ENCODE results near the gene CCDC148. TPM values are rescaled to one million over a fixed set of nuclear protein-coding genes. Genes with fewer than 3 reads are reported as not detected.

CCDC148 gene
- total and polyA plus RNA-seq, 10 of the 15 experiments (the other 5 are each of a cell fraction or from before 2014, with no cell fraction given), result 0.07 to 0.30 (median 0.18) TPM; not detected in 7

DNA sequence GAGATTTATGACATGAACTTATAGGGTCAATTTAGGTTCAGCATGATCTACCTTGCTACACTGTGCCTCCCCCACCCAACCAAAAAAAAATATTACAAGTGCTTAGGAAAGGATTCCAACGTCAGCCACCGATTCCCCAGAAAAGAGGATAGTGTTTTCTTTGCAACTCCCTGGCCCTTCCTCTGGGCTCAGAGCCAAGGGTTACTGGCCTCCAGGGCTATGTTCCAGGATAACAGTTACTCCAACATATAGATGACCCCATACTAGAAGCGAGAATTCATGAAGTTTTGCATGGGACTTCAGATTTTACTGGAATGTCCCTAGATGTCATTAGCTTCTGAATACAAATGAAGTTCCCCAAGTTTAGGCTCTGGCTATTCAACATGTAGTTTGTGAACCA is 182.8 kb downstream of the CCDC148 start:
- no peak overlapping the region for H3K27ac ChIP-seq (ENCODE audit: control insufficient read depth, insufficient read depth)
- FAIRE-seq (no peak), DNase-seq (ENCODE audit: low read depth, low spot score) (no peak), ATAC-seq (no peak)
- RAD21 ChIA-PET (ENCODE audit: unreplicated experiment), result no interaction called here
- CTCF ChIA-PET, result no interaction called here
- POLR2A ChIA-PET, result no interaction called here
- H3K36me3 ChIP-seq (ENCODE audit: control insufficient read depth in 2 of 2, insufficient read depth in 2 of 2, low read length in 1 of 2), result no peaks in the 10 kb centered on the region
- TF ChIP-seq TBL1XR1 (IDR thresholded peaks at IDR 0.05; ENCODE audit: low read depth, low read length), result no peak
- no peak for TF ChIP-seq ZNF384 (IDR thresholded peaks at IDR 0.05; ENCODE audit: borderline replicate concordance, low read depth, low read length)
- TF ChIP-seq ZNF622 (IDR thresholded peaks at IDR 0.05), result no peak
- TF ChIP-seq STAT1 (conservative IDR thresholded peaks at IDR 0.05), result no peak
- no peak for TF ChIP-seq RCOR1 (conservative IDR thresholded peaks at IDR 0.05; ENCODE audit: low read depth, low read length)
- TF ChIP-seq RBBP5 (conservative IDR thresholded peaks at IDR 0.05), result no peak
- TF ChIP-seq, protein P1, sequence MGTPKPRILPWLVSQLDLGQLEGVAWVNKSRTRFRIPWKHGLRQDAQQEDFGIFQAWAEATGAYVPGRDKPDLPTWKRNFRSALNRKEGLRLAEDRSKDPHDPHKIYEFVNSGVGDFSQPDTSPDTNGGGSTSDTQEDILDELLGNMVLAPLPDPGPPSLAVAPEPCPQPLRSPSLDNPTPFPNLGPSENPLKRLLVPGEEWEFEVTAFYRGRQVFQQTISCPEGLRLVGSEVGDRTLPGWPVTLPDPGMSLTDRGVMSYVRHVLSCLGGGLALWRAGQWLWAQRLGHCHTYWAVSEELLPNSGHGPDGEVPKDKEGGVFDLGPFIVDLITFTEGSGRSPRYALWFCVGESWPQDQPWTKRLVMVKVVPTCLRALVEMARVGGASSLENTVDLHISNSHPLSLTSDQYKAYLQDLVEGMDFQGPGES (IDR thresholded peaks at IDR 0.05), result no peak
- SMC1A ChIA-PET (ENCODE audit: uncharacterized antibody, unreplicated experiment), result no interaction called here
- no peak overlapping the region for H3K9ac ChIP-seq (ENCODE audit: control insufficient read depth, insufficient read depth, low read length)
- no peak overlapping the region for H3K4me3 ChIP-seq
- no peaks in the 10 kb centered on the region for H4K20me1 ChIP-seq (ENCODE audit: control insufficient read depth, insufficient read depth)
- no peak overlapping the region for H3K4me2 ChIP-seq (ENCODE audit: control insufficient read depth, insufficient read depth)
- H3K4me1 ChIP-seq (ENCODE audit: control insufficient read depth, insufficient read depth, low read length), result no peaks in the 10 kb centered on the region
- intact Hi-C loops (cut with micrococcal nuclease; ENCODE audit: unreplicated experiment) (no loop called here), in situ Hi-C loops (cut with MboI) (no loop called here)
- no peaks in the 10 kb centered on the region; a peak in 1 of 4 replicates for H3K27me3 ChIP-seq (replicated peaks in 1 of 2; ENCODE audit: control insufficient read depth in 2 of 2, insufficient read depth in 2 of 2, low read length in 1 of 2)
- no TSS peak for BruUV-seq (replicated peaks)
- WGBS (ENCODE audit: insufficient coverage, insufficient replicate concordance, low lambda C conversion rate, missing lambda C conversion rate), result 34% methylated on average over 3 of the region's 3 CpGs
- H2AFZ ChIP-seq (ENCODE audit: control insufficient read depth, low read depth, low read length), result no peak overlapping the region
- no peaks in the 10 kb centered on the region for H3K79me2 ChIP-seq (ENCODE audit: control insufficient read depth, insufficient read depth, low read length)
- H3K9me3 ChIP-seq (replicated peaks; ENCODE audit: control insufficient read depth, insufficient read depth, low read length), result no peaks in the 10 kb centered on the region

DNA sequence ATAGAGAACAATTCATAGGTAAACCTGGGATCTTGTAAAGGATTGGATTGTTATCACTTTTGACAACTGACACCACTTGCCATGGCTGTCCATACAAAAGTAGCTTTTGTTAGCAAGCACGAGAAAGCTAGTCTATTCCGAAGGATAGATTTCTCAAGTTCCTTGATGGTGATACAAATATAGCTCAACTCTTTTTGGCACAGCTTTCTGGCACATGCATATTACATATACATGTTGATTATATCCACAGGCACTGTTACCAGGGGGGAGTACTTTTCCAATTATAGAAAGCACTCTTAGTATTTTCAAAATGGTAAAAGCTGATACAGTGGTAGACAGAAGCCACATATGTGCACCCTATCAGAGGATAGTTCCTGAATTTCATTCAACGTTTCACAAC is 186.0 kb downstream of the CCDC148 start:
- ChIA-PET POLR2A (no interaction called here), CTCF (no interaction called here), RAD21 (ENCODE audit: unreplicated experiment) (no interaction called here), SMC1A (ENCODE audit: uncharacterized antibody, unreplicated experiment) (interaction anchor here (0.6 to 1.6 kb wide), 2 partner anchors 13 to 249 kb away, joined by 3 to 4 read pairs; no protein-coding TSS in a partner anchor)
- H3K27ac ChIP-seq (ENCODE audit: control insufficient read depth, insufficient read depth), result no peak overlapping the region
- DNase-seq (ENCODE audit: low read depth, low spot score) (no peak), ATAC-seq (no peak), FAIRE-seq (no peak)
- no peak overlapping the region for H3K4me3 ChIP-seq
- WGBS (ENCODE audit: insufficient coverage, insufficient replicate concordance, low lambda C conversion rate, missing lambda C conversion rate), result 28% methylated on average over 3 of the region's 3 CpGs
- H3K36me3 ChIP-seq (ENCODE audit: control insufficient read depth in 2 of 2, insufficient read depth in 2 of 2, low read length in 1 of 2), result no peaks in the 10 kb centered on the region
- no peaks in the 10 kb centered on the region for H3K9me3 ChIP-seq (replicated peaks; ENCODE audit: control insufficient read depth, insufficient read depth, low read length)
- H3K9ac ChIP-seq (ENCODE audit: control insufficient read depth, insufficient read depth, low read length), result no peak overlapping the region
- H4K20me1 ChIP-seq (ENCODE audit: control insufficient read depth, insufficient read depth), result no peaks in the 10 kb centered on the region
- BruUV-seq (replicated peaks), result no TSS peak
- intact Hi-C loops (cut with micrococcal nuclease; ENCODE audit: unreplicated experiment) (no loop called here), in situ Hi-C loops (cut with MboI) (no loop called here)
- no peaks in the 10 kb centered on the region; a peak in 1 of 4 replicates for H3K27me3 ChIP-seq (replicated peaks in 1 of 2; ENCODE audit: control insufficient read depth in 2 of 2, insufficient read depth in 2 of 2, low read length in 1 of 2)
- no peak overlapping the region for H3K4me2 ChIP-seq (ENCODE audit: control insufficient read depth, insufficient read depth)
- H3K4me1 ChIP-seq (ENCODE audit: control insufficient read depth, insufficient read depth, low read length), result no peaks in the 10 kb centered on the region
- no peak overlapping the region for H2AFZ ChIP-seq (ENCODE audit: control insufficient read depth, low read depth, low read length)
- no peaks in the 10 kb centered on the region for H3K79me2 ChIP-seq (ENCODE audit: control insufficient read depth, insufficient read depth, low read length)
- no peak for TF ChIP-seq GABPA (IDR thresholded peaks at IDR 0.05; ENCODE audit: low read depth)
- TF ChIP-seq RAD21 (IDR thresholded peaks at IDR 0.05; ENCODE audit: insufficient read depth, low read depth, low read length), result no peak
- no peak for TF ChIP-seq TCF7 (IDR thresholded peaks at IDR 0.05; ENCODE audit: borderline replicate concordance)
- TF ChIP-seq, protein P2, sequence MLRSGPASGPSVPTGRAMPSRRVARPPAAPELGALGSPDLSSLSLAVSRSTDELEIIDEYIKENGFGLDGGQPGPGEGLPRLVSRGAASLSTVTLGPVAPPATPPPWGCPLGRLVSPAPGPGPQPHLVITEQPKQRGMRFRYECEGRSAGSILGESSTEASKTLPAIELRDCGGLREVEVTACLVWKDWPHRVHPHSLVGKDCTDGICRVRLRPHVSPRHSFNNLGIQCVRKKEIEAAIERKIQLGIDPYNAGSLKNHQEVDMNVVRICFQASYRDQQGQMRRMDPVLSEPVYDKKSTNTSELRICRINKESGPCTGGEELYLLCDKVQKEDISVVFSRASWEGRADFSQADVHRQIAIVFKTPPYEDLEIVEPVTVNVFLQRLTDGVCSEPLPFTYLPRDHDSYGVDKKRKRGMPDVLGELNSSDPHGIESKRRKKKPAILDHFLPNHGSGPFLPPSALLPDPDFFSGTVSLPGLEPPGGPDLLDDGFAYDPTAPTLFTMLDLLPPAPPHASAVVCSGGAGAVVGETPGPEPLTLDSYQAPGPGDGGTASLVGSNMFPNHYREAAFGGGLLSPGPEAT (IDR thresholded peaks at IDR 0.05; ENCODE audit: low read depth), result no peak
- TF ChIP-seq, protein P3, sequence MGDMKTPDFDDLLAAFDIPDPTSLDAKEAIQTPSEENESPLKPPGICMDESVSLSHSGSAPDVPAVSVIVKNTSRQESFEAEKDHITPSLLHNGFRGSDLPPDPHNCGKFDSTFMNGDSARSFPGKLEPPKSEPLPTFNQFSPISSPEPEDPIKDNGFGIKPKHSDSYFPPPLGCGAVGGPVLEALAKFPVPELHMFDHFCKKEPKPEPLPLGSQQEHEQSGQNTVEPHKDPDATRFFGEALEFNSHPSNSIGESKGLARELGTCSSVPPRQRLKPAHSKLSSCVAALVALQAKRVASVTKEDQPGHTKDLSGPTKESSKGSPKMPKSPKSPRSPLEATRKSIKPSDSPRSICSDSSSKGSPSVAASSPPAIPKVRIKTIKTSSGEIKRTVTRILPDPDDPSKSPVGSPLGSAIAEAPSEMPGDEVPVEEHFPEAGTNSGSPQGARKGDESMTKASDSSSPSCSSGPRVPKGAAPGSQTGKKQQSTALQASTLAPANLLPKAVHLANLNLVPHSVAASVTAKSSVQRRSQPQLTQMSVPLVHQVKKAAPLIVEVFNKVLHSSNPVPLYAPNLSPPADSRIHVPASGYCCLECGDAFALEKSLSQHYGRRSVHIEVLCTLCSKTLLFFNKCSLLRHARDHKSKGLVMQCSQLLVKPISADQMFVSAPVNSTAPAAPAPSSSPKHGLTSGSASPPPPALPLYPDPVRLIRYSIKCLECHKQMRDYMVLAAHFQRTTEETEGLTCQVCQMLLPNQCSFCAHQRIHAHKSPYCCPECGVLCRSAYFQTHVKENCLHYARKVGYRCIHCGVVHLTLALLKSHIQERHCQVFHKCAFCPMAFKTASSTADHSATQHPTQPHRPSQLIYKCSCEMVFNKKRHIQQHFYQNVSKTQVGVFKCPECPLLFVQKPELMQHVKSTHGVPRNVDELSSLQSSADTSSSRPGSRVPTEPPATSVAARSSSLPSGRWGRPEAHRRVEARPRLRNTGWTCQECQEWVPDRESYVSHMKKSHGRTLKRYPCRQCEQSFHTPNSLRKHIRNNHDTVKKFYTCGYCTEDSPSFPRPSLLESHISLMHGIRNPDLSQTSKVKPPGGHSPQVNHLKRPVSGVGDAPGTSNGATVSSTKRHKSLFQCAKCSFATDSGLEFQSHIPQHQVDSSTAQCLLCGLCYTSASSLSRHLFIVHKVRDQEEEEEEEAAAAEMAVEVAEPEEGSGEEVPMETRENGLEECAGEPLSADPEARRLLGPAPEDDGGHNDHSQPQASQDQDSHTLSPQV (IDR thresholded peaks at IDR 0.05), result no peak
- TF ChIP-seq TARDBP (IDR thresholded peaks at IDR 0.05; ENCODE audit: borderline replicate concordance), result no peak
